Stimulated activated CD8-positive, alpha-beta memory T cell treated with anti-CD3 and anti-CD28 coated beads, Interleukin-15, amount 100 ng/mL, for 24 hours (primary cell): ENCODE data around the gene BAIAP2.

Source experiments
- DNase-seq: peaks from one replicate; pipeline ENCODE4 v3.0.0-alpha.2; 2020; ENCODE audit warnings: low read depth

Gene BAIAP2

GRCh38 chr17:81037026-81037797, 2.3 kb downstream of the BAIAP2 start:
- no peak for DNase-seq

GRCh38 chr17:81037798-81038733, 3.1 kb downstream of the BAIAP2 start:
- DNase-seq = no peak

GRCh38 chr17:81039096-81039495, 4.1 kb downstream of the BAIAP2 start:
- no peak for DNase-seq

- DNase-seq = no peak
These were observed 5.2 kb downstream of the BAIAP2 start for GRCh38 chr17:81039854-81040758.

GRCh38 chr17:81040791-81041337, 5.9 kb downstream of the BAIAP2 start:
- no peak for DNase-seq

GRCh38 chr17:81042606-81043005, 7.7 kb downstream of the BAIAP2 start:
- no peak for DNase-seq

GRCh38 chr17:81043319-81043724, 8.4 kb downstream of the BAIAP2 start:
- DNase-seq = no peak

GRCh38 chr17:81043725-81044427, 8.9 kb downstream of the BAIAP2 start:
- no peak for DNase-seq

- DNase-seq = no peak
These were observed 9.4 kb downstream of the BAIAP2 start for GRCh38 chr17:81044428-81044763.

- DNase-seq = no peak
These were observed 10.0 kb downstream of the BAIAP2 start for GRCh38 chr17:81044764-81045589.

- no peak for DNase-seq
These were observed 10.7 kb downstream of the BAIAP2 start for GRCh38 chr17:81045590-81046095.

GRCh38 chr17:81046132-81046769, 11.3 kb downstream of the BAIAP2 start:
- no peak for DNase-seq

- DNase-seq = no peak
These were observed 11.9 kb downstream of the BAIAP2 start for GRCh38 chr17:81046770-81047359.

- no peak for DNase-seq
These were observed 13.9 kb downstream of the BAIAP2 start for GRCh38 chr17:81048827-81049371.

- DNase-seq = no peak
These were observed 14.5 kb downstream of the BAIAP2 start for GRCh38 chr17:81049372-81049911.

- DNase-seq = no peak
These were observed 15.1 kb downstream of the BAIAP2 start for GRCh38 chr17:81049973-81050551.

GRCh38 chr17:81050645-81051625, 16.0 kb downstream of the BAIAP2 start:
- DNase-seq = no peak
